ENCODE measurements around the gene UBA7. TPM values are rescaled to one million over a fixed set of nuclear protein-coding genes. Genes with fewer than 3 reads are reported as not detected.

The UBA7 gene
- polyA plus RNA-seq, 1 experiment, result 62.5 TPM

DNA sequence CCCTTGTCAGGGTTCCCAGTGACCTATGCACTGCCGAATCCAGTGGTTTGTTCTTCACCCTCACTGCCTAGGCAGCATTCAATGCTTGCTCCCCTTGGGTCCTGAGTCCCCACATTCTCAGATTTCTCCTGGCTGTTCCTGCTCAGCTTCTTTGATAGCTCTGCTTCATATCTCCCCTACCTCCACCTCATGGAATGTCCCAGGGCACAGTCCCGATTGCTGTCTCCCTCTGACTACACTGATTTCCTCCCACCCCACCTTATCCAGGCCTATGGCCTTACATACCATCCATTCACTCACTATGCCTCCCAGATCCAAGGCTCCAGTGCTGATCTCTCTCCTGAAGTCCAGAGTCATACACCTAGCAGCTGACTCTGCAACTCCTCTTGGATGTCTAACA lies 12.6 kb downstream of the UBA7 start:
- no peak overlapping the region for H3K4me3 ChIP-seq (ENCODE audit: low read depth, low read length)
- H3K27me3 ChIP-seq (ENCODE audit: control insufficient read depth, insufficient read depth, low read length), result no peaks in the 10 kb centered on the region
- DNase-seq (ENCODE audit: low read depth), result no peak
- no peaks in the 10 kb centered on the region for H3K36me3 ChIP-seq (ENCODE audit: control insufficient read depth, insufficient read depth, low read length)
- TF ChIP-seq, protein P1, sequence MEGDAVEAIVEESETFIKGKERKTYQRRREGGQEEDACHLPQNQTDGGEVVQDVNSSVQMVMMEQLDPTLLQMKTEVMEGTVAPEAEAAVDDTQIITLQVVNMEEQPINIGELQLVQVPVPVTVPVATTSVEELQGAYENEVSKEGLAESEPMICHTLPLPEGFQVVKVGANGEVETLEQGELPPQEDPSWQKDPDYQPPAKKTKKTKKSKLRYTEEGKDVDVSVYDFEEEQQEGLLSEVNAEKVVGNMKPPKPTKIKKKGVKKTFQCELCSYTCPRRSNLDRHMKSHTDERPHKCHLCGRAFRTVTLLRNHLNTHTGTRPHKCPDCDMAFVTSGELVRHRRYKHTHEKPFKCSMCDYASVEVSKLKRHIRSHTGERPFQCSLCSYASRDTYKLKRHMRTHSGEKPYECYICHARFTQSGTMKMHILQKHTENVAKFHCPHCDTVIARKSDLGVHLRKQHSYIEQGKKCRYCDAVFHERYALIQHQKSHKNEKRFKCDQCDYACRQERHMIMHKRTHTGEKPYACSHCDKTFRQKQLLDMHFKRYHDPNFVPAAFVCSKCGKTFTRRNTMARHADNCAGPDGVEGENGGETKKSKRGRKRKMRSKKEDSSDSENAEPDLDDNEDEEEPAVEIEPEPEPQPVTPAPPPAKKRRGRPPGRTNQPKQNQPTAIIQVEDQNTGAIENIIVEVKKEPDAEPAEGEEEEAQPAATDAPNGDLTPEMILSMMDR (IDR thresholded peaks at IDR 0.05; ENCODE audit: insufficient read depth, low read depth, low read length), result no peak
- ChIA-PET POLR2A (no interaction called here), CTCF (interaction anchor here (0.9 to 13.4 kb wide), 8 partner anchors 11 to 473 kb away, joined by 4 to 287 read pairs (median 12); partner anchors contain the start of gene UBA7)

DNA sequence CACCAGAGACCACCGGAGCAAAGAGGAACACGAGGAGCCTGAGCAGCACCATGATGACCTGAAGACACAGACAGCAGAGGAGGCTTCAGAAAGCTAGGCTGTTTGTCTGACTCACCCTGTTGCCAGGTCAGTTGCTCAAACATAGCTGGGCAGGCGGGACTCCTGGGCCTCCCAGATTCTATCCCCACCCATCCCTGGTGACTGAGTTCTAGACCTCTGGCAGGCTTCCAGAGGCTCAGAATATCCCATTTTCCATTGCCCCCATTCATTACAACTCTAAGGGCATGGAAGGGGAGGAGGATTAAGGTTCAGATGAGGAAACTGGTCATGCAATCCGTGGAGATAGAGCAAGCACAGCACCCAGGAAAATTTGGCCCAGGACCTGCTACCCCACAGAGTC lies 14.0 kb downstream of the UBA7 start, which contains the start of gene CDHR4:
Gene CDHR4 (minus strand): TSS at position 113 of the 400 bp plus-strand sequence. CDS start 61 bp downstream, at position 52.
- TF ChIP-seq, protein P1 (IDR thresholded peaks at IDR 0.05; ENCODE audit: insufficient read depth, low read depth, low read length), result no peak
- DNase-seq (ENCODE audit: low read depth), result no peak
- Histone ChIP-seq H3K36me3 (ENCODE audit: control insufficient read depth, insufficient read depth, low read length) (no peaks in the 10 kb centered on the region), H3K27me3 (ENCODE audit: control insufficient read depth, insufficient read depth, low read length) (no peaks in the 10 kb centered on the region), H3K4me3 (ENCODE audit: low read depth, low read length) (no peak within 1 kb of the TSS)
- POLR2A ChIA-PET, result no interaction called here
- CTCF ChIA-PET, result interaction anchor here (1.2 to 13.4 kb wide), 2 partner anchors 12 to 37 kb away, joined by 5 to 287 read pairs; no protein-coding TSS in a partner anchor

DNA sequence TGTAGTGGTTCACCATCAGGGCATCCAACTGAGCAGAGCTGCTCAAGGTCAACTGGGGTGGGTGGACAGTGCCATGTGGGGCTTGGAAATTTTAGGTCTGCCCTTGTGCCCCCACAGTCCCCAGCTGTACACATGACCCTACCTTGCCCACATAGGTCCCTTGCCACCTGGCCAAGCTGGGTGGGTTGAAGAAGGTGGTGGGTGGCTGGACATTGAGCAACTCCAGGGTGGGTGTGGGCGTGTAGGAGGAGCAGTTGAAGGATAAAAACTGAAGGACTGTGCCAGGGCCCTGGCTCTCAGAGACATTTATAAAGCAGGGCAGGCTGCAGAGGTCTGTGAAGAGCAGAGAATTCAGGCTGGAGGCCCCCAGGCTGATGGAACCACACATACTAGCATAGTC lies 14.6 kb downstream of the UBA7 start:
- Histone ChIP-seq H3K4me3 (ENCODE audit: low read depth, low read length) (no peak overlapping the region), H3K36me3 (ENCODE audit: control insufficient read depth, insufficient read depth, low read length) (no peaks in the 10 kb centered on the region), H3K27me3 (ENCODE audit: control insufficient read depth, insufficient read depth, low read length) (no peaks in the 10 kb centered on the region)
- POLR2A ChIA-PET, result no interaction called here
- CTCF ChIA-PET, result interaction anchor here (1.2 to 13.4 kb wide), 2 partner anchors 11 to 38 kb away, joined by 5 to 287 read pairs; no protein-coding TSS in a partner anchor
- TF ChIP-seq, protein P1 (IDR thresholded peaks at IDR 0.05; ENCODE audit: insufficient read depth, low read depth, low read length), result no peak
- DNase-seq (ENCODE audit: low read depth), result no peak

DNA sequence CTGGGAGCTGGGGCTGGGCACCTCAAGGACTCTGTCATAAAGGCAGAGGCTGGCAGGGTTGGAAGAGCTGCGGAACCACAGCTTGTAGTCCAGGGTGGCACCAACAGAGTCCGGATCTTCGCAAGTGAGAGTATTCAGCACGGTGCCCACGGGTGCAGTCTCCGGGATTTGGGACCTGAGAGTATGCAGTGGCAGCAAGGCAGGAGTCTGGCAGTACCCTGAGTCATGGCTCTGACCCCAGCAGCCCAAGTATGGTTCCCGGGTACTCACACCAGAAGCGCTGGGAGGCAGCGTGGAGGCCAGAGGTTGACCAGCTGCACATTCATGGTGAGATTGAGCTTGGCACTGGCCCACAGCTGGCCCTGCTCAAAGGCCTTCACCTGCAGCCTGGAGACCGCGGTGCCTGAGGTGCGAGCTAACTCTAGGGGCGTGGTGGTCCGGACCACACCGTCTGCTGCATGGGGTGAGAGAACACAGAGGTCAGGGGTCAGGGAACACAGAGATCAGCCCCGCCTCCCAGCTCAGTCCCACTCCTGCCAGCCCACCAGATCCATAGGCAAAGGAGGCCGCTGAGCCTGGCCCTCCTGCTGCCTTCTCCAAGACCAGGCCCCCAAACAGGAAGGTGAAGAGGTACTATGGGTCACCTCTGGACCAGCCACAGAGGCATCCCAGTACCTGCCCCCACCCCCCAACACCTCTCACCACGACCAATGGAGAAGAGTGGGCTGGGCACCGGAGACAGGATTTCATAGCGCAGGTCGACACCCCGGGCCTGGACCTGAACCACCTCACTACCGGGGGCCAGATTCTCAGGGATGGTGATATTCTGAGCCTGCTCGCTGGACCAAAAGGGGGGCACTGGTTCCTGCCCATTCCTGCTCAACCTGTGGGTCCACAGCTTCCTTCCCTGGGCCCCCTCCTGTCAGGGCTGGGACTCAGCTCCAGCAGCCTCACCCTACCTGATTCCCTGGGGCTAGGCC lies 18.5 kb downstream of the UBA7 start:
- ChIA-PET POLR2A (no interaction called here), CTCF (interaction anchor here (1.1 kb wide), 1 partner anchor 44 kb away, joined by 3 read pairs; no protein-coding TSS in a partner anchor)
- TF ChIP-seq, protein P1 (IDR thresholded peaks at IDR 0.05; ENCODE audit: insufficient read depth, low read depth, low read length), result no peak

DNA sequence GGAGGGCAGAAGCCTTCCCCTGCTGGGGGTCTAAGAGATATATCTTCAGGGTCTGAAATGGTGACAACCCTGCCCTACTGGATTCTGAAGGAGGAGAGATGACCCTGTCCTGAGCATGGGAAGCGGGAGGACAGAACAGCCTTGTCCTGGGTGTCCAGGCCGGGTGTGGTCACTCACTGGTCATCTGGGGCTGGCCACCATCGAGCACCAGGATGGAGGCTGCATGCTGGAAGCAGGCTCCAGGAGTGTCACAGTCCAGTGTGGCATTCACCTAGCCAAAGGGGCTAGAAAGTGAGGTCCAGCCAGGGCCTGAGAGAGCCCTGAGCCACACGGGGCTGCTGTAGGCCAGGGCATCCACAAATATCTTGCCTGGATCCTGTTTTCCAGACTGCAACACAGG lies 19.3 kb downstream of the UBA7 start:
- CTCF ChIA-PET, result no interaction called here
- DNase-seq (ENCODE audit: low read depth), result no peak
- Histone ChIP-seq H3K4me3 (ENCODE audit: low read depth, low read length) (no peak overlapping the region), H3K36me3 (ENCODE audit: control insufficient read depth, insufficient read depth, low read length) (no peaks in the 10 kb centered on the region), H3K27me3 (ENCODE audit: control insufficient read depth, insufficient read depth, low read length) (no peaks in the 10 kb centered on the region)
- POLR2A ChIA-PET, result no interaction called here
- TF ChIP-seq, protein P1 (IDR thresholded peaks at IDR 0.05; ENCODE audit: insufficient read depth, low read depth, low read length), result no peak

More for the DNA sequence above, 18.5 kb downstream of the UBA7 start:
- no peak overlapping the region for H3K4me3 ChIP-seq (ENCODE audit: low read depth, low read length)
- H3K36me3 ChIP-seq (ENCODE audit: control insufficient read depth, insufficient read depth, low read length), result no peaks in the 10 kb centered on the region
- H3K27me3 ChIP-seq (ENCODE audit: control insufficient read depth, insufficient read depth, low read length), result no peaks in the 10 kb centered on the region
- DNase-seq (ENCODE audit: low read depth), result no peak
